Jurkat, Clone E6-1 (cell line): ENCODE results near the gene PAPSS2.
A peak's percentile ranks its signal among the peaks of the same experiment; 100 is the strongest.
"Not testable (repeated sequence)": the region's sequence is repeated elsewhere in the genome, so short reads cannot be mapped to it uniquely, and the experiment has no call there.

Experiments
- DNase-seq: peaks from one replicate; pipeline ENCODE4 v3.0.0-alpha.2; 2011; ENCODE audit warnings: low read depth, low spot score
- H3K4me3 ChIP-seq: 2 replicates; pipeline ENCODE4 v1.5.1; 2011; ENCODE audit warnings: mild to moderate bottlenecking, low read length, control low read depth, moderate library complexity

PAPSS2 gene

DNA sequence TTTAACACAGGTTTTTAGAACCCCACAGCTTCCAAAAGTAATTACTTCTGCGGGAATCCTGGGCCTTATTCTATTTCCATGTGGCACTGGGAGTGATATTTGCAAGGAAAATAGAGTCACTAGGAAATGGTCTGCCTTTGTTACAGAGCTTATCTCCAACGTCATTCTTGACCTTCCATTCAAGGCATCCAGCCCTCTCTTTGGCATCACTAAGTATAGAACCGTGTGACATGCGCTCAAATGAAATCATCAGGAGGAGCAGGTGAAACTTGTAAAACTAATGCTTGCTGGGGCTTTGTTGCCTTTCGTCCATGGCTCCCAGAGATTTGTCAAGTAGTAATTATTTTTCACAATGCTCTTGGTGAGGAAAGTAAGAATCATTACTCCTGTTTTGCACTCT lies 73.4 kb downstream of the PAPSS2 start:
- DNase-seq = no peak
- H3K4me3 ChIP-seq = no peak overlapping the region

GRCh38 chr10:87734987-87735827 lies 75.5 kb downstream of the PAPSS2 start:
- no peak overlapping the region for H3K4me3 ChIP-seq
- DNase-seq = peak; percentile 15

DNA sequence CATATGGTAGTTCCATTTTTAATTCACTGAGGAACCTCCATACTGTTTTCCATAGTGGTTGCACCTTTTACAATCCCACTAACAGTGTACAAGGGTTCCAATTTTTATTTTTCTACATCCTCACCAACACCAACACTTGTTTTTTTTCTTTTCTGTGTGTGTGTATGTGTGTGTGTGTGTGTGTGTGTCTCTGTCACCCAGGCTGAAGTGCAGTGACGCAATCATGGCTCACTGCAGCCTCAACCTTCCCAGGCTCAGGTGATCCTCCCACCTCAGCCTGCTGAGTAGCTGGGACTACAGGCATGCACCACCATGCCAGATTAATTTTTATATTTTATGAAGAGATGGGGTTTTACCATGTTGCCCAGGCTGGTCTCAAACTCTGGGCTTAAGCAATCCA lies 78.6 kb downstream of the PAPSS2 start:
- DNase-seq, H3K4me3 ChIP-seq: not testable (repeated sequence)

- no peak overlapping the region for H3K4me3 ChIP-seq
- DNase-seq = no peak
These were observed 80.0 kb downstream of the PAPSS2 start for GRCh38 chr10:87739703-87740102.

- no peak overlapping the region for H3K4me3 ChIP-seq
These were observed 80.6 kb downstream of the PAPSS2 start for GRCh38 chr10:87740254-87740655.

GRCh38 chr10:87742992-87743610 lies 83.4 kb downstream of the PAPSS2 start:
- not testable (repeated sequence) for H3K4me3 ChIP-seq, DNase-seq

More at GRCh38 chr10:87740254-87740655, 80.6 kb downstream of the PAPSS2 start:
- no peak for DNase-seq

DNA sequence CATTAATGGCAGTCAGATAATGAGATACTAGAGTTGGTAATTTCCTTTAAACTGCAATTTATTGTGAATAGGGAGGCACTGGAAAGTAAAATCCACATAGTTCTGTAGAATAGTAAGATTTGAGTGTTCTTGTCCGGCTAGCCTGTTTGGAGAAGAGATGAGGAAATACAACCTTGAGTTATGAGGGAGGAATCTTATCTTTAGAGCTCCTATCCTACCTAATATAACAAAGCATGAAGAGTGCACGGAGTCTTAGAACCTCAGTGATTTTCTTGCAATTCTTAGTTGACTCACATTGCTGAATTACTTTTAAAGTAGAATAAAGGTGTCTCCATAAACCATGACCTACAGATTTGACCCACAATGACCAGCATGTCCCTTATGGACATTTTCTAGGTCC lies 84.9 kb downstream of the PAPSS2 start:
- no peak for DNase-seq
- no peak overlapping the region for H3K4me3 ChIP-seq

DNA sequence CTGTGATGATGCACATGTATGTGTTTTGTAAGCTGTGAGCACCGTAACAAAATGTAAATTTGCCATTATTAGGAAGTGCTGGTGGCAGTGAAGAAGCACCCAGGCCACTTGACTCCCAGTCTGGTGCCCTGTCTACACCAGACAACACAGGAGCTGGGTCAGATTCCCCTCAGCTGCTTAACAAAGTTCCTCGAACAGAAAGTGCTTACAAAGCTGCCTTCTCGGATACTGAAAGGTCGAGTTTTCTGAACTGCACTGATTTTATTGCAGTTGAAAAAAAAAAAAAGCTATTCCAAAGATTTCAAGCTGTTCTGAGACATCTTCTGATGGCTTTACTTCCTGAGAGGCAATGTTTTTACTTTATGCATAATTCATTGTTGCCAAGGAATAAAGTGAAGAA lies 87.2 kb downstream of the PAPSS2 start:
- H3K4me3 ChIP-seq = no peak overlapping the region
- DNase-seq = no peak

DNA sequence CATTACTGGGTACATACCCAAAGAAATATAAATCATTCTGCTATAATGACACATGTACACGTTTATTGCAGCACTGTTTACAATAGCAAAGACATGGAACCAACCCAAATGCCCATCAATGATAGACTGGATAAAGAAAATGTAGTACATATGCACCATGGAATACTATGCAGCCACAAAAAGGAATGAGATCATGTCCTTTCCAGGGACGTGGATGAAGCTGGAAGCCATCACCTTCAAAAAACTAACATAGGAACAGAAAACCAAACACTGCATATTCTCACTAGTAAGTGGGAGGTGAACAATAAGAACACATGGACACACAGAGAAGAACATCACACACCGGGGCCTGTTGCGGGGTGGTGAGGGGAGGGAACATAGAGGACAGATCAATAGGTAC lies 88.6 kb downstream of the PAPSS2 start:
- not testable (repeated sequence) for H3K4me3 ChIP-seq, DNase-seq

DNA sequence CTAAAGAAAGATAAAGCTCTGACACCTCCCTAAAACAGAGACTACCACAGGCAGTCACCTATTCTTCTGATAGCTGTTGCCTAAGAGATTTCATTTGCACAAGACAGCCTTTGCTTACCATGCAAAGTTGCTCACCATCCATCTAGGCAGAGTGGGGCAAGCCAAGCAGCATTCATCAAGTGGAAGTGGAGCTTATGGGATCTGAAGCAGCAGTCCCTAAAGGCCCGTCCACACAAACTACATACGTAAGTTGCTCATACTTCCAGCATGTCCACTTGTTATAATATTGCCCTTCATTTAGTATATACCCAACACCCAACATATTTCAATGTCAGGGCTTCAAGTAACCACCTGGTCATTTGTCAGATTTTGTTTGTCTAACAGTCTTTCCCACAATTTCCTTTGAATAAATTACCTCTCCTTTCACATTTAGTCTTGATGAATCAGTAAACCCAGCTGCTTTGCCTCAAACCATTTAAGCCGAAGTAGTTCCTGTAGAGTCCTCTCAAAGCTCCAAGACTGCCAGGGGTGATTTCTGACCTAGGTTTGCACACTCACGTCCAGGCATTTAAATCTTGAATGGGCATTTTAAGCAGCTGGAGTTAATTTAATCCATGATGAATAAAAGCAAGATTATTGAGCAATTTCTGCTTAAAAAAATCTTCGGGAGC lies 90.5 kb downstream of the PAPSS2 start:
- no peak for DNase-seq
- no peak overlapping the region for H3K4me3 ChIP-seq

DNA sequence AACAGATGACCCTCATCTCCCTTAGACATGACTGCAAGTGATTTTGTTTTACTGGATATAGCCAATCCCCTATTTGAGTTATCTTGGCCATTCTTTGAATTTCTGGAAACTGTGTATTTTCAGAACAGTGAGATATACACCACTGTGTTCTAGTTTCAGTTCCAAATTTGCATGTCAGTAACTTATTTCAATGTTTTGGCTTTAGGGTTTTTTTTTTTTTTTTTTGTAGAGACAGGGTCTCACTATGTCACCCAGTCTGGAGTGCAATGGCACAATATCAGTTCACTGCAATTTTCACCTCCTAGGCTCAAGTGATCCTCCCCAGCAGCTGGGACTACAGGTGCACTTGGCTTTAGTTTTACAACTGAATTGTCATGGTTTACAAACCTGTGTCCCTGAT lies 91.1 kb downstream of the PAPSS2 start:
- H3K4me3 ChIP-seq = no peak overlapping the region
- DNase-seq = no peak

GRCh38 chr10:87751274-87751673 lies 91.6 kb downstream of the PAPSS2 start:
- H3K4me3 ChIP-seq = no peak overlapping the region
- no peak for DNase-seq

DNA sequence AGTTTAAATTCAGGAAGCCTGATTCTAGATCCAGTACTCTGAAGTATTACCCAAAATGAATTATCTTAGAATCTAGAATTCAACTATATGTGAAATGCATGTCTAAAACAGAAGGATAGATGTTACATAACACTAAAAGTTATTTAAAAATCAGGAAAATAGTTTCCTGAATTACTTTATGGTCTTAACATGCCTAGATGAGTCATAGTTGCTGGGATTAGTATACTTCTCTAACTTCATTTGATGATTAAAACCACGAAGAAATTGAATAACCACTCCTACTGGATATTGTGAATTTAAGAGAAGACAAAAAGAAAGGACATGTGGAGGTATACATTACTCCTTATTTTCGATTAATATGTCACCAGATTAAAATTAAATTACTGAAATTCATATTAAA lies 92.9 kb downstream of the PAPSS2 start:
- DNase-seq = no peak
- H3K4me3 ChIP-seq = no peak overlapping the region

DNA sequence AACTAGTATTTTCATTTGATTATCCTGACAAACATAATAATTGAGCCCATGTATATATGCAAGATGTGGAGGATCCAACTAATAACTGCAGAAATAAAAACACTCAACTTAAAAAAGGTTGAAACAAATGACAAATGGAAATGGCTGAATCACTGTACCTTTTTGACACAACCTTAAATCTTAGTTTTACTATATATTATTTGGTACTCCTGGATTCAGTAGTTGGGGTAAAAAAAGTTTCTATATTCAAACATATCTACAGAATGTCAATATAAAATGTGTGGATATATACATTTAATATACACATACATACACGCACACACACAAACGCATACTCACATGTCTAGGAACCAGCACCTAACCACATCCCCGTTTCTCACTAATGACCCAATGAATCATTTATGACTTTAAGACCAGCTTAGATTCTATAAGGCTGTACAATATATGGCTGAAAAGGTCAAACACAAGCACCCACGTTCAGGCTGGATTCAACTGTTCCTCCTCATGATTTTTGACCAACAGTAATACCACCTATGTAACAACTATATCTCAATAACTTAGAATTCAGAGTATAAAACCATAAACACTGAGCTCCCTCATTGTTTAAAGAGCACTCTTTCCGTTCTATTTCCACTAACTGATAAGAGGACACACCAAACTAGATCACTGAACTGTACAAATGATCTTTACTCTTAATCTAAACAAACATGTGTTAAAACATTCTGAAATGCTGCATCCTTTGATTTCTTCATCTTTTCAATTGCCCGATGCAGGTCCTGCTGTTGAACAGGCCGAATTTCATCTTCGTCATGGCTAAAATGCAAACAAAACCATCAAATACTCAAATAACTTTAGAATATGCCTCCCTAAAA lies 94.6 kb downstream of the PAPSS2 start:
- no peak overlapping the region for H3K4me3 ChIP-seq
- no peak for DNase-seq

DNA sequence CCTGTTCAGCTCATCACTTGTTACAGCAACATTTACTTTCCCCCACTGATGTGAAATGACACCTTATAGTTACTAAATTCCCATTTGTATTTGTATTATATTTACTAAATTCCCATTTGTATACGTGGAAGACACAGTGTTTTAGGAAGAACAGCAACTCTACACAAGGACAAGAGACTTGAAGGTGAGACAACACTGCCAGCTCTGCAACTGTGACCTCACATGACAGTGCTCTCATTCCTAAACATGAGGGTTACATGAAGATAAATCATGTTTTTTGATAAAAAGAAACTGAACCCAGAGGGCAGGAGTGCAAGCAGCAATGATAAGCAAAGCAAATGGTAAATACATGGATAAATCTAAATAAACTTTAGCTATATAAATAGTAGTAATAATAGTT lies 98.0 kb downstream of the PAPSS2 start:
- no peak for DNase-seq
- no peak overlapping the region for H3K4me3 ChIP-seq

- no peak for DNase-seq
- H3K4me3 ChIP-seq = no peak overlapping the region
These were observed 99.9 kb downstream of the PAPSS2 start for GRCh38 chr10:87759551-87759950.

DNA sequence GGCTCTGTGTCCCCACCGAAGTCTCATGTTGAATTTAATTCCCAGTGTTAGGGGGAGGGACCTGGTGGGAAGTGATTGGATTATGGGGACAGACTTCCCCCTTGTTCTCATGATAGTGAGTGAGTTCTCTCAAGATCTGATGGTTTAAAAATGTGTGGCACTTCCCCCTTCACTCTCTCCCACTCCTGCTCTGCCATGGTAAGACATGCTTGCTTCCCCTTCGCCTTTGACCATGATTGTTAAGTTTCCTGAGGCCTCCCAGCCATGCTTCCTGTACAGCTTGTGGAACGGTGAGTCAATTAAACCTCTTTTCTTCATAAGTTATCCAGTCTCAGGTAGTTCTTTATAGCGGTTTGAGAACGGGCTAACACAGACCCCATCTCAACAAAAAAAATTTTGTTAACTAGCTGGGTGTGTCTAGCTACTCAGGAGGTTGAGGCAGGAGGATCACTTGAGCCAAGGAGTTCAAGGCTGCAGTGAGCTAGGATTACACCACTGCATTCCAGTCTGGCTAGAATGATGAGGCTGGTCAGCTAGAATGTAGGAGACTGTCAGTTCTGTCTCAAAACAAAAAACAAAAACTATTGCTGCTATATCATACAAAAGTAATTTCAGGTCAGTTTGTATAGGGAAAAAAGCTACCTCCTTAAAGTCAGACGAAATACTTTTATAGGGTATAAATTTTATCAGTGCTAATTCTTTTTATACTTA lies 100.7 kb downstream of the PAPSS2 start:
- H3K4me3 ChIP-seq = no peak overlapping the region
- no peak for DNase-seq

- no peak for DNase-seq
- H3K4me3 ChIP-seq = no peak overlapping the region
These were observed 101.5 kb downstream of the PAPSS2 start for GRCh38 chr10:87761153-87761552.

GRCh38 chr10:87761892-87762291 lies 102.2 kb downstream of the PAPSS2 start:
- no peak for DNase-seq
- no peak overlapping the region for H3K4me3 ChIP-seq
